GM12872 (cell line): Measurements from ENCODE around the gene NRN1L.
A peak's percentile ranks its signal among the peaks of the same experiment; 100 is the strongest.

Source experiments
- CTCF ChIP-seq: IDR thresholded peaks from 3 replicates; pipeline ENCODE4 v1.5.1; 2011; ENCODE audit warnings: low read depth, mild to moderate bottlenecking, low read length, moderate library complexity; ENCODE audit not compliant: insufficient read depth

NRN1L gene

GRCh38 chr16:67880584-67880983 is 4.1 kb upstream of the NRN1L start:
- no peak for TF ChIP-seq CTCF

GRCh38 chr16:67881621-67882161 is 3.0 kb upstream of the NRN1L start:
- no peak for TF ChIP-seq CTCF

GRCh38 chr16:67882374-67883145 is 2.1 kb upstream of the NRN1L start:
- TF ChIP-seq CTCF, result no peak

GRCh38 chr16:67883146-67883871 is 1.4 kb upstream of the NRN1L start:
- no peak; the same call in 2 of the 3 replicates for TF ChIP-seq CTCF

- TF ChIP-seq CTCF, result peak; percentile 94; the same call in 2 of the 3 replicates
Measured at GRCh38 chr16:67883872-67884261, 818 bp upstream of the NRN1L start.

- TF ChIP-seq CTCF, result no peak
Measured at GRCh38 chr16:67885545-67885944, 860 bp downstream of the NRN1L start.

GRCh38 chr16:67885976-67886375 is 1.3 kb downstream of the NRN1L start:
- TF ChIP-seq CTCF, result no peak
